ENCODE results near the gene PYY.

GRCh38 chr17:43932923-43933322 lies 20.8 kb downstream of the PYY start:
- TF ChIP-seq POLR2A (IDR thresholded peaks at IDR 0.05): no peak
- TF ChIP-seq, protein P1, sequence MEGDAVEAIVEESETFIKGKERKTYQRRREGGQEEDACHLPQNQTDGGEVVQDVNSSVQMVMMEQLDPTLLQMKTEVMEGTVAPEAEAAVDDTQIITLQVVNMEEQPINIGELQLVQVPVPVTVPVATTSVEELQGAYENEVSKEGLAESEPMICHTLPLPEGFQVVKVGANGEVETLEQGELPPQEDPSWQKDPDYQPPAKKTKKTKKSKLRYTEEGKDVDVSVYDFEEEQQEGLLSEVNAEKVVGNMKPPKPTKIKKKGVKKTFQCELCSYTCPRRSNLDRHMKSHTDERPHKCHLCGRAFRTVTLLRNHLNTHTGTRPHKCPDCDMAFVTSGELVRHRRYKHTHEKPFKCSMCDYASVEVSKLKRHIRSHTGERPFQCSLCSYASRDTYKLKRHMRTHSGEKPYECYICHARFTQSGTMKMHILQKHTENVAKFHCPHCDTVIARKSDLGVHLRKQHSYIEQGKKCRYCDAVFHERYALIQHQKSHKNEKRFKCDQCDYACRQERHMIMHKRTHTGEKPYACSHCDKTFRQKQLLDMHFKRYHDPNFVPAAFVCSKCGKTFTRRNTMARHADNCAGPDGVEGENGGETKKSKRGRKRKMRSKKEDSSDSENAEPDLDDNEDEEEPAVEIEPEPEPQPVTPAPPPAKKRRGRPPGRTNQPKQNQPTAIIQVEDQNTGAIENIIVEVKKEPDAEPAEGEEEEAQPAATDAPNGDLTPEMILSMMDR (IDR thresholded peaks at IDR 0.05): no peak

Measured in Peyer's patch (tissue), 4 donors.